GM12892 (cell line): Measurements from ENCODE around the gene CDC42EP4.
"Not testable (repeated sequence)": the region's sequence is repeated elsewhere in the genome, so short reads cannot be mapped to it uniquely, and the experiment has no call there.

Experiments used
- DNase-seq: peaks from one replicate; pipeline ENCODE4 v3.0.0; 2011; ENCODE audit not compliant: insufficient read length
- FAIRE-seq: peaks from 2 replicates; lab custom pipeline; 2011; peaks lifted over from hg19 to GRCh38; lab: Jason Lieb, UNC
- POLR2A ChIP-seq: IDR thresholded peaks from 2 replicates; pipeline ENCODE4 v1.6.1; 2011; ENCODE audit warnings: low read depth, low read length, control low read depth
- POLR2AphosphoS5 ChIP-seq: IDR thresholded peaks from 2 replicates; pipeline ENCODE4 v1.6.1; 2011; ENCODE audit warnings: low read depth, low read length, control low read depth
- TAF1 ChIP-seq: IDR thresholded peaks from 2 replicates; pipeline ENCODE4 v1.6.1; 2011; ENCODE audit warnings: low read depth, mild to moderate bottlenecking, control low read depth, low read length, borderline replicate concordance

CDC42EP4 gene

DNA sequence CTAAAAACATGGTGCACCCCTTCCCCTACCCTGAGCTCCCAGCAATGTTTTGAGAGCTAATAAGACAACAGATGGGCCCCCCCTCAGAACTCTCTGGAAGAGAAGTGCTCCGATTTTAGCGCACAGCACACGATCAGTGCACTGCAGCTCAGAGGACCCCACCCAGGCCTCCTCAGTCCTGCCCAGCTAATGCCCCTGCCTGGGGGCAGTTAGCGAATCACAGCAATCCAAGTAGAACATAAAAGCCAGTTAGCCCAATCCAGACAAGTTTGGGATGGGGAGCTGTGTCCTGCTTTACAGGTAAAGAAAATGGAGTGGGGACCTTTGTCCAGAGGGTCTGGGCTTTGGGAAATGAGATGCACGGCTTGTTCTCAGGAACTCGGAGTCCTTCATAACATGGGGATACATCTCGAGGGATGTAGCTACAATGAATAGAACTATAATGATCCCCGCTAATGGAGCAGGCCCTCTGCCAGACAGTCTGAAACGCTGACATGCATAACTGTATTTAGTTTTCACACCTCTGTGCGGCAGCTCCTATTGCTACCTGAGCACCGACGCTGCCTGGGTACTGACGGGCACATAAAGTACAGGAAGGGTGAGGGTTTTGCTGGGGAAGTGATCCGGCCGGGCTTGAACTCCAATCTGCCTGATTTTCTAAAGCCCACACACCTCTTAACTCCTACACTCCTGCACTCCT, 29.7 kb upstream of the CDC42EP4 start:
- DNase-seq (no peak), FAIRE-seq (no peak)
- no peak for TF ChIP-seq POLR2AphosphoS5
- TF ChIP-seq TAF1, result no peak
- TF ChIP-seq POLR2A, result no peak

DNA sequence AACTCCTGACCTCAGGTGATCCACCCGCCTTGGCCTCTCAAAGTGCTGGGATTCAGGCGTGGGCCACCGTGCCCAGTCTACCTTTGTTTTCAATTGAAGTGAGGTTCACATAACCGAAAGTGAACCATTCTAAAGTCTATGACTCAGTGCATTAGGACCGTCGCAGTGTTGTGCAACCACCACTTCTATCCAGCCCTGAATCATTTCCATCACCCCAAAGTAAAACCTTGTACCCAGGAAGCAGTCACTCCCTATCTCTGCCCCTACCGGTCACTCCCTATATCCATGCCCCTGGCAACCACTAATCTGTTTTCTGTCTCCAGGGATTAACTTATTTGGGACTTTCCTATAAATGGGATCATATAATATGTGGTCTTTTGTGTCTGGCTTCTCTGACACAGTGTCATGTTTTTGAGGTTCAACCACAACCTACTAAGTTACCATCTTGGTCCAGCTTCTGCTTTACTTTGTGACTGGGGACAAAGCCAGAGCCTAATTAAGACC, 28.3 kb upstream of the CDC42EP4 start:
- no peak for TF ChIP-seq TAF1
- TF ChIP-seq POLR2AphosphoS5, result no peak
- TF ChIP-seq POLR2A, result no peak
- FAIRE-seq (no peak), DNase-seq (no peak)

DNA sequence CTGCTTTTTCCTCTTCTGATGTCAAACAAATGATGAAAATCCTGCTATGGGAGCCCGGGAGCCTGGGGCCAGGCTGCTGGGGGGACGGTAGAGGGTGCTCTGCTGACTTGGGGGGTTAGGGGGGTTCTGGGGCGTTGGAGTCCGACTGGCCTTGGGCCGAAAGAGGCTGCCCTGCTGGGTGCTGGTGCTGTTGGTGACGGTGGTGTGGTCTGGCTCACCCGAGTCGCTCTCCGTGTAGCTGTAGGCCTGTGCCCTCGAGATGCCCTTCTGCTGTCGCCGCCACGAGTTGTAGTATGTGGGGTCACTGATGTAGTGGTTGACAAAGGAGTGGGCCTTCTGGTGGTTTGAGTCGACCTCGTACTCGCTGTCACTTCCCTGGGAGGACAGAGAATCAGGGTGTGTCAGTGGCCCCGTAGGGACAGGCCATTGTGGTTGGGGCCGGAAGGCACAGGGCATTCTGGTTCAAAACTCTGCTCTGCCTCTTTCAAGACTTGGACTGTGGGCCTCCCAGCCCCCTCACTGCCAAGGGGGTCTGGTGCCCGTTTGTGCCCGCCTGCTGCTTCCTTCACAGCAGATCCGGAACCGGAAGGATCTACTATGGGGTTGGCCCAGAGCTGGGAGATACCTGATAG, 26.9 kb upstream of the CDC42EP4 start:
- TF ChIP-seq TAF1 (no peak), POLR2A (no peak), POLR2AphosphoS5 (no peak)
- DNase-seq (no peak), FAIRE-seq (no peak)

DNA sequence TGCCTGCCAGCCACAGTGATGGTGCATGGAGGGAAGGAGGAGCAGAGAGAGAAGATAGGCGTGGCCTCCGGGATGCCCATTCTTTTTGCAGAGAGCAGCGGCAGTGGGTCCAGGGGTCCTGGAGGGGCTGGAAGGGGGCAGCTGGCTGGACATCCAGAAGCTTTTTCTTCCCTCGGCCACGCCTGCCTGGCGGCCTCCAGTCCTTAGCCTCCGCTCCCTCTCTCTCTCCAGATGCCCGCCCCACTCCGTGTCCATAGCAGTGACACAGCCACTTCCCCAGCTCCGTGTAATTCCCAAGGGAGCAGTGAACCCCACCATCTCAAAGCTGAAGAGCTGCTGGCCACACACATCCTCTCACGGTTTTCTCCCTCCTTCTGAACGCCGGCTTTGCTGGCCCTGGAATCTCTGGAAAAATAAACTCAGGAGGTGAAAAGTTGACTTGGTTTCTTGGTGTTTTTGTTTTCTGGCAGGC, 26.3 kb upstream of the CDC42EP4 start:
- no peak for DNase-seq
- no peak for TF ChIP-seq TAF1
- TF ChIP-seq POLR2A, result no peak
- TF ChIP-seq POLR2AphosphoS5, result no peak
- FAIRE-seq, result no peak

DNA sequence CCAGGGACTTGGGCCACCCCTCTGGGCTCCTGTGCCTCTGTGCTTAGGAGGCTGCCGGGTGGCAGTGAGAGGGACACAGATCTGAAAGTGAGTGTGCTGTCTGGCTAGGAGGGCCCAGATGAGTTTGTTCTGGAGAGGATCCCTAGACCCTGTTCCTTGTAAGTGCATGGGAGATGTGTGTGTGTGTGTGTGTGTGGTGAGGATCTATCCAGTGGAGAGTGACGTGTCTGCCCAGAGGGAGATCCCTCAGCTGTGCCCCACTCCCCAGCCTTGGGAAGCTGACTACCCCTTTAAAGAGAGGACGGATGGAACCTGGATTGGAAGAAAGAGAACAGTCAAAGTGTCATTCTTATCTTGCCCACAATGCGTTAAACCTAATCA, 25.5 kb upstream of the CDC42EP4 start:
- DNase-seq (no peak), FAIRE-seq (no peak)
- TF ChIP-seq TAF1 (no peak), POLR2AphosphoS5 (no peak), POLR2A (no peak)

DNA sequence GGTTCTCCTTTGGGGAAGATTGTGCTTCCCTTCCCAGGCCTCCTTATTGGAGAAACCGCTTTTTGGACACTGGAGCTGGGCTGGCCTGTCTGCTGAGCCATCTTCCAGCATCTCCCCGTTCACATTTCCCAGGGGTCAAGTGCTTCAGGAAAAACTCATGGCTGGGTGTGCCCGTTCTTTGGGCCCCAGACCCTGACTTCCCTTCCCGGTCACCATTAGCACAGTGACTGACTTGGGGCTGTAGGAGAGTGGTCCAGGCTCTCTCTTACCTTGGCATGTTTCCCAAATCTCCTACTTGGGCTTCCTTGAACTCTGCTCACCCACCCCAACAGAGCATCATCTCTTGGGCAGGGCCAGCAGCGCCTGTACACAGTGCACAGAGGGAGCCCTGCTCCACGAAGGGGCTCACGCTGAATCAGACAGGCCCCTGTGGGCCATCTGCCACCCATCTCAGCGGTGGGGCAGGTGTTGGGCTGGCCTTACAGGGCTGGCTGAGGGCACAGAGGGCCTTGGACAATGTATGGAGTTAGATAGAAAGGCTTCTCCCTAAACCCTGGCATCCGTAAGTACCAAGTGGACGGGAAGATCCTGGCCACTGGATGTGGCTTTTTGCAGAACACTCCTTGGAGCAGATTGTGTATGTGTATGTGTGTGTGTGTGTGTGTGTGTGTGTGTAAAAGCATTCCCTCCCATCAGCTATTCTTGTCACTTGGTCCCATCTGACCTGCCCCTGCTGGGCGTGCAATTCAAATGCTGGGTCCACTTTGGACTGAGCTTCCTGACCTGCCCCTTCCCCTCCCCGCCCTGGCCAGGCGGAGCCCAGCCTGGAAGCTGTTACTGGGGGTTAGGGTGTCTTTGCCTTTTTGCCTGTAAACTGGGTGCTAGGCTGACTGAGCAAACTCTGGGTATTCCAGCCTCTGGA, 24.9 kb upstream of the CDC42EP4 start:
- FAIRE-seq (no peak), DNase-seq (no peak)
- no peak for TF ChIP-seq TAF1

DNA sequence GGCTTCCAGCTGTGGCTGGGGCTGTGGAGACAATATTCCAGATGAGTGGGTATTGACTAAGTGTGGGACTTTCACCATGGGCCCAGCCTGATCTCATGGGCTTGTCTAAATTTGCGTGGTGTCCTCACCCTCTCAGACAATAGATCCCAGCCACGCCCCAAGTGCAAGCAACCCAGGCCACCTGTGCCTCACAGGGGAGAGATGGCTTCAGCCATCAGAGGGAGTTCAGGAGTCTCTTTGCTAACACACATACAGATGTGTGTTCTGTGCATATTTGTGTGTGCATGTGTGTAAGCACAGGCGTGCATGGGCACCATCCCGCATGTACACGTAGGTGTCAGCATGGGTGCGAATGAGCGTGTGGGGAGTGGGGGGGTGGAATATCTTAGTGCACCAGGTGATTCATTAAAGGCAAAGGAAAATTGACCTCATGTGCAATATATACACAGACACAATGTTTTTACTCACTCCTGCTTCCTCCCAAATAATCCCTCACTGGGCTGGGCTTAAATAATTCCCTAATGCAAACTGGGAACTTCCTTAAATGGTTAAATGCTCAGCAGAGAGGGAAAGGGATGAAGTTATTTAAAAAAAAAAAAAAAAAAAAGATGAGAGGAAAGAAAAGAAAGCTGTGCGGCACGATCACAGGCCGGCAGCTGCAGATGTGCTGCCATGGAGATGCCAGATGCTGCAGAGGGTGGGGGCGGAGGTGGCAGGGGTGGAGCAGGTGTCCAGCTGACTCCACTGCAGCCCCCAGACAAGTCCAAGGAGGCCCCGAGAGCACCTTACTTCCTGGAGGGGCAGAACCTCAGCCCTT, 24.0 kb upstream of the CDC42EP4 start:
- FAIRE-seq (no peak), DNase-seq (no peak)
- TF ChIP-seq POLR2A (no peak), TAF1 (no peak), POLR2AphosphoS5 (no peak)

DNA sequence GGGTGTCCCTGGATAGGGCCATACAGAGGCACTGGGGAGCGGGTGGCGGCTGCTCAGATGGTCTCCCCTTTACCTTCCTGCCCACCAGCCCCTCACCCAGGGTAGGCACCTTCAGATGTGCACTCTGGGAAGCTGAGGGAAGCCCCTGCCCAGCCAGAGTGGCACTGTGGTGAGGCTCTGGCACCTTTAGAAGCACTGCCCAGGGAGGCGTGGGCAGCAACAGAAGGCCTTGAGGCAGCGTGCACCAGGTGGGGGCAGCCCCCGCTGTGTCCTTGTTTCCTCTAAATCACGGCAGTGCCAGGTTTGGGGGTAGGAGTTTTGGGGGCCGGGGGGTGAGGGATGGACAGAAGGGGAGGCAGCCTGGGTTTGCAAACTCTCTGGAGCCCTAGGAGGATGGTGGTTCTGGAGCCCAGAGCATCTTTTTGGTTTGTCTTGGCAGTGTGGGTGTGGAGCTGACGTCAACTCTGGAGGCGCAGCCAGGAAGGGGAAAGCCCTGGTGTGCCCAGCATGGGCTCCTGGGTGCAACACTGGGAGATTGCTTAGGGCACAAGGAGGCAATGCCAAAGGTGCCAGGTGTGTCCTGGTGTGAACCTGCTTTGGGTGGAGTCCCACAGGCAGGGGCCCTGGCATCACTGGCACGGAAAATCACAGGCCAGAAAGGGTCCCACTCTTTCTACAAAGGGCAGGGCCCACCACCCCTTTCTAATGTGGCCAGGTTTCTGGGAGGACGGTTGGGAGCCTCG, 23.1 kb upstream of the CDC42EP4 start:
- TF ChIP-seq POLR2A (no peak), POLR2AphosphoS5 (no peak), TAF1 (no peak)
- FAIRE-seq (no peak), DNase-seq (no peak)

DNA sequence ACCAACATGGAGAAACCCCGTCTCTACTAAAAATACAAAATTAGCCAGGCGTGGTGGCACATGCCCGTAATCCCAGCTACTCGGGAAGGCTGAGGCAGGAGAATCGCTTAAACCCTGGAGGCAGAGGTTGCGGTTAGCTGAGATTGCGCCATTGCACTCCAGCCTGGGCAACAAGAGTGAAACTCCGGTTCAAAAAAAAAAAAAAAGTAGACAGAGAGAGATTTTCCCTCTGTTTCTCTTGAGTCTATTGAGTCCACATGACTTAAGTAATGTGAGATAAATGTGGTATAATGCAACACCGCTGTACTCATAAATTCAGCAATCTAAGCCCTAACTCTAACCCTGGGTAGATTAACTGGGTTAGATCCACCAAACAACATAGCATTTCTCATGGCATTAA, 21.6 kb upstream of the CDC42EP4 start:
- not testable (repeated sequence) for DNase-seq, FAIRE-seq

DNA sequence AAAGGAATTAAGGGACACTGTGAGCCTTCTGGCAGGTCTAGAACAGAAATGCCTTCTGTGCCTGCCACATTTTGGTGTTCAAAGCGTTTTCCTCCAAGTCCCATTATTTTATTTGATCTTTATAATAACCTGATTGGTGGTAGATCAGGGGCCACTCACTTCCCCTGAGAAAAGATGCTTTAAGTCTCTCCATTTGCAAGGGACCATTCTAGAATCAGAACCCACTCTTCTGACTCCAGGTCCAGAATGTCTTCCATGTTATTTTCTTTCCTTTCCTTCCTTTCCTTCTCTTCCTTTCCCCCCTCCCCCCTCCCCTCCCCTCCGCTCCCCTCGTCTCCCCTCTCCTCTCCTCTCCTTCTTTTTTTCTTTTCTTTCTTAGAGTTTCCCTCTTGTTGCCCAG, 19.3 kb upstream of the CDC42EP4 start:
- DNase-seq (no peak), FAIRE-seq (no peak)
- TF ChIP-seq TAF1, result no peak
- no peak for TF ChIP-seq POLR2AphosphoS5
- no peak for TF ChIP-seq POLR2A
